ENCODE results near the gene EIF2S2.
A peak's percentile ranks its signal among the peaks of the same experiment; 100 is the strongest.

The EIF2S2 gene

DNA sequence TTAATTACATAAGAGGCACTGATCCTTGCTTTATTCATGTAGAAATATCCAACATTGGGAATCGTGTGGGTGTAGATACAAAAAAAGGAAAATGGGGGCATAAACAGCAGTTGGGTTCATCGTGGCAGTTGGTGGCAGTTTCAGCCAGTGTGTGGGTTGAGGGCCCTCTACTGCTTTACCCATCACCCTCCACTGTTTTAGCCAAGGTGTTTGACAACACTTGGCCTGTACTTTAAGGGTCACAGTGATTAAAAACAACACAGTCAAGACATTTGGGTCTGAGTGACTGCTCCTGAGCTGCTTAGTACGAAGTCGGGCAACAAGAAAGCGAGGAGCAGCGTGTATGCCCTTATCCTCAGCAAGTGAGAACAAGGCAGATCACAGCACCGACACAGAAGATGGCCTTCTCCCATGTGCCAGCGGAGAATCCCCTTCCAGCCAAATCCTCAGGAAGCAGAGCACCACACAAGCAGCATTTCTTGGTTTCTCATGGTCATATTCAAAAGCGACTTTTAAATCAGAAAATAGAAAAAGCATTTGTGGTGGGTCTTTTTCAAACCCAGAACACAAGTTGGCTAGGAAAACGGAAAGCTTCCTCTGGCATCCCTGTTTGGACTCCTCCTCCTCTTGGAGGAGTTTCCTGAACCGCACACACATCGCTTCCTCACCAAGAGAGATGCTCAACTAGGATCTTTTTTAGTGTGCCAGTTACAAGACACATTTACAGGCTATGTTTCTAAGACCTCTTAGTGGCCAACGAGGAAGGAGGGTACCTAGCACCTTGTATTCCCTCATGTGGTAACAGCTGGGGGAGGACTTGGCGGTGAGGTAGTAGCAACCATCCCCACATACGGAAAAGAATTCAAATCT is 23.5 kb downstream of the EIF2S2 start:
- DNase-seq, result no peak

DNA sequence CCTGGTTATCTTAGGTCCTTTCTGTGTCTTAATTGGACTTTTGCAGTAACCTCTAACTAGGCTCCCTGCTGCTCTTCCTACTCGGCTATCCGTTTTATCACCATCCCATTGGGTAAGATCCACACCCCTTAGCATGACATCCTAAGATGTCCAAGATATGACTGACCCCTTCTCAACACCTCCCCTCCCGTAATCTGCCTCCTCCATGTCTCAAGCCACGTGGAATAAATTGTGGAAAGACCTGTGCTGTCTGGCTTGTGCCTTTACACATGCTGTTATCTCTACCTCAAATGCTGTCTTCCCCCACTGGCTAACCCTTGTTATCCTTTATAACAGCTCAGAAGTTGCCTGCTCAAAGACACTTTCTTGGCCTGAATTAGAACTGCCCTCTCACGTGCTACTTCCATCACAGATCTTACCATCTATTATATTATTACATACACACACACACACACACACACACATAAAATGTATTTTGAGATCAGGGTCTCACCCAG is 26.5 kb downstream of the EIF2S2 start:
- no peak for DNase-seq

DNA sequence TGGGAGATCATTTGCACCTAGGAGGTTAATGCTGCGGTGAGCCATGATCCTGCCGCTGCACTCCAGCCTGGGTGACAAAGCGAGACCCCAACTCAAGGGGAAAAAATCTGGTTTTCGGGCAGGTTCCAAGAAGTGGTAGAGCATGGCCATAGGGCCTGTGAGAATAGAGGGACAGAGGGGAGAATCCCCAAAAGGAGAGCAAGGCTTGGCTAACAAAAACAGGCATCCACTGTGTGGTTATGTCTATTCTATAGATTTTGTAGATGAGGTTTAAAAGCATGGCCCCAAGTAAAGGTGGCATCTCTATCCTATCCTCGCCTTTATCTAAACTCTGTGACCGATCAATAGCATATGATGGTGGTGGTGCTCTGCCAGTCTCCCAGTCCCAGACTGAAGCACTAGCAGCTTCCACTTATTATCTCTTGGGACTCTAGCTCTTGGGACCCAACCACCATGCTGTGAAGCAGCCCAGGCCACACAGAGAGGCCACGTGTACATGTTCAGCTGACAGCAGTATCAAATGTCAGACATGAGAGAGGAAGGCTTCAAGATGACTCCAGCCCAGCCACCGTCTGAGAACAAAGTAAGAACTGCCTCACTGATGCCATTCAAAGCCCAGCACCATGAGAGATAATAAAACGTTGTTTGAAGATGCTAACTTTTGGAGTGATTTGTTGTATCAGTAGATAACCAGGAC is 27.7 kb downstream of the EIF2S2 start:
- DNase-seq, result no peak

DNA sequence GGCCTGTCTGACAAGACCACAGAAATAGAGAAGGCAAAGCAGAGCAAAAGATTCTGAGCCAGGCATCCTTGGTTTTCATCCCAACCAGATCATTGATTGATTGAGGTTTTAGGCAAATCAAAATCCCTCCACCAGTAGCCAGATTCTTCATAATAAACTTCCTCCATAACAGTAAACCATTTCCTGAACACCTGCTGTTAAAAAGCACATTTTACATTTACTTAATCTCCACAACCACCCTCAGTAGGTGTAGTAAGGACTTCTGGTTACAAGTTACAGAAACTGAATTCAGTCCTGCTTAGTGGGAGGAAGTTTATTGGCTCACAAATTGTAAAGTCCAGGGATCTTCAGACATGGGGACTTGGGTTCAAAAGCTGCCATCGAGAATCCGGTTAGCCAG is 28.3 kb downstream of the EIF2S2 start:
- DNase-seq, result no peak

- DNase-seq, result peak; percentile 71
Observed at GRCh38 chr20:34083137-34083536, 28.9 kb downstream of the EIF2S2 start.

DNA sequence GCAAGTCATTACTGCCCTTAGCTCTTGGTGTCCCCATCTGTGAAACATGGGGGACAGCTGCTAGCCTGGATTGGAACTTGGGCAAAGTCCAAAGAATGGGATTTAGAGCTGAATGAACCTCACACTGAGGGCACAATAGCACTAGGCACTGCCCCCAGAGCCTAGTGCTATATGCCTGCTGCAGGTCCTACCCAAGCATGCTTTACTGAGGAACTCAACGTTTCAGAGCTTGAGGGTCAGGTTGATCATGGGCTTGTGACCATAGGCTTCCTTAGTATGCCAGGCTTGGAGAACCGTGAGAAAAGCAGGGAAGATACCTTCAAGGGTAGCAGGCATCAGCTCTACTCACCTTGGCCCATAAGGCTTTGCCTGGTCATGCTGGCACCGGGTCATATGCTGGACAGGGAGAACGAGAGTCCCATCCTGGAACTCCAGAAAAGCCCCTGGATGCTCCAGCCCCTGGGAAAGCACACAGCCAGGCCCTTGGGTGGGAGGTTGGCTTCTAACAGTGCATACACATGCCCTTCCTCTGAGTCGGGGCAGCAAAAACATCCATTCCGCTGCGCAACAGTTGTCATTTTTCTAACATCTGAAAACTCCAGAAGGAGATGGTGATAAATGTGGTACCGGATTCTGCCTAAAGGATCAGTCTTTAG is 29.7 kb downstream of the EIF2S2 start:
- DNase-seq, result no peak

GRCh38 chr20:34079818-34080217 is 32.2 kb downstream of the EIF2S2 start:
- DNase-seq, result no peak

- DNase-seq, result no peak
Observed at GRCh38 chr20:34078540-34078939, 33.5 kb downstream of the EIF2S2 start.

GRCh38 chr20:34076952-34077351 is 35.1 kb downstream of the EIF2S2 start:
- no peak for DNase-seq

- no peak for DNase-seq
Observed at GRCh38 chr20:34075647-34076046, 36.4 kb downstream of the EIF2S2 start.

- peak; percentile 40 for DNase-seq
Observed at GRCh38 chr20:34074101-34074760, 37.8 kb downstream of the EIF2S2 start.

- DNase-seq, result no peak
Observed at GRCh38 chr20:34072778-34073177, 39.3 kb downstream of the EIF2S2 start.

- no peak for DNase-seq
Observed at GRCh38 chr20:34072076-34072475, 40.0 kb downstream of the EIF2S2 start.

GRCh38 chr20:34070859-34071258 is 41.2 kb downstream of the EIF2S2 start:
- DNase-seq, result no peak

- no peak for DNase-seq
Observed at GRCh38 chr20:34070079-34070439, 42.0 kb downstream of the EIF2S2 start.

GRCh38 chr20:34069341-34070078 is 42.5 kb downstream of the EIF2S2 start:
- peak; percentile 75 for DNase-seq

- DNase-seq, result no peak
Observed at GRCh38 chr20:34068001-34068400, 44.0 kb downstream of the EIF2S2 start.

GRCh38 chr20:34066476-34067090 is 45.5 kb downstream of the EIF2S2 start:
- DNase-seq, result peak; percentile 56

GRCh38 chr20:34065260-34065659 is 46.8 kb downstream of the EIF2S2 start:
- DNase-seq, result peak; percentile 51

GRCh38 chr20:34064286-34064685 is 47.8 kb downstream of the EIF2S2 start:
- no peak for DNase-seq

DNA sequence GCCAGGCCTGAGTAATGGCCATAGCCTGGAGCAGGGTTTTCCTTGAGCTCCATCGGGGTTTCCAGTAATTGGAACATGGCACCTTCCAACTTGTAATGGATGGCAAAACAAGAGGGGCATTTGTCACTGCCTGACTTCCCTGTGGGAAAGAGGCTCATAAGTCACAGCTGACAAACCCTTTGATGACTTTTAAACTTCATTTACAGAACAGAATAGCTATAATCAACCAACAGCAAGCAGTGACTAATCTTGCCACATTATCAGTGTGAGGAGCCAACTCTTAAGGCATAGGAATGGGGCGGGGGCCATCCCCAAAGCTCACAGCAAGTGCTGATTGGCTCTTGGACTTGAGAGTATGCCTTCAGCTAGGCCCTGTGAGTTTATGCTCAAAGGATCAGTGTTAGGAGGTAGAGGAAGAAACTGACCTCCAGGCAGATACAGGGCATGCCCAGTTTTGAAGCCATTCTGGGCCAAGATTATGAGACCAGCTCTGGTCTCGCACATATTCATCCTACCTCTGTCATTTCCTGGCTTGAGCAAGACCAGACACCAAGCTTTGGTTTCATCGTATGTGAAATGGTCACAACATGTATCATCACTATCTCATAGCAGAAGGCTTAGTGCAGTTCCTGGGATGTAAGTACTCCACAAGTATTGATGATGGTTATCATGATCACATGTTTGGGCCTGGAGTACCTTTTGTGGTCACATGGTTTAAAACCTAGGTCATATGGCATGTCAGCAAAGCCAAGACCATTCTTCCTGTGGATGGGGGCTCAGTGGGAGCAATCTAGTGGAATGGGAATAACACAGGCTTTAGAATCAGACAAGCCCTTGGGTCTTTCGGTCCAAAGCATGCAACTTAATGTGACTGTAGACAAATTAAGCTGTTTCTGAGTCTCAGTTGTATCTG is 49.2 kb downstream of the EIF2S2 start:
- DNase-seq, result peak; percentile 40
